ENCODE measurements around the gene VAMP1.

DNA sequence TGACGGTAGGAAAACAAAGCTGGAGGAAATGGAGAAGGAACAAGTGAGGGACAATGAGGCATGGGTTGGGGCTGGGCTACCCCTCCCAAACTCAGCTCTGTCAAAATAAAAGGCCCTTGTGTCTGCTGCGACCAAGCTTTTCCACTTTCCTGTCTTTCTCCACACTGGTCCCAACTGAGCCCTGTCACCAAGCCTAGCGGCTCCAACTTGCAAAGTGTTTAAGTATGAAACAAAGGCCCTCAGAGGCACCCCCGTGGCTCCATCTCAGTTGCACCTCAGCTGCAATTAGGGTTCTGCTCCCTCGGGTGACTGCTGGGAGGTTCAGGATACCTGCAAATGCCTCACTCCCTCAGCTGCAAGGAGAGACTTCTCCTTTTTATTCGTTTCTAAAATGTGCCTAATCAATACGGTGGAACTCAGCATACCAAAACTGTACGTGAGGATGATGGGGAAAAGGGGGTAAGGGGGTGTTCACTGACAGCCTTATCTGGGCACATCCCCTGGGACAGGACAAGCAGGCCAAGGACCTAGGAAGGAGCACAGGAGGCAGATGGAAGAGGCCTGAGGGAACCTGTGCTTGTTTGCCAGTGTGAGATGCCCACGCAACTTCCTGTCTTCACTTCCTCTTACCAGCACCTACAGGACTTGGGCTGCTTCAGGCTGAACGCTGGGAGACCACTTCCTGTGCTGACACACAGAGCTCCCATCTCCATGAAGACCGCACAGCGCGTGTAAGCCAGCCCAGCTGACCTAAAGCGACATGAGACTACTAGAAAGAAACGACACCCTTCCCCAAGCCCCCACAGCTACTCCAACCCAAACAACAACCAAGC, 8.9 kb downstream of the VAMP1 start:
- TF ChIP-seq, protein P1, sequence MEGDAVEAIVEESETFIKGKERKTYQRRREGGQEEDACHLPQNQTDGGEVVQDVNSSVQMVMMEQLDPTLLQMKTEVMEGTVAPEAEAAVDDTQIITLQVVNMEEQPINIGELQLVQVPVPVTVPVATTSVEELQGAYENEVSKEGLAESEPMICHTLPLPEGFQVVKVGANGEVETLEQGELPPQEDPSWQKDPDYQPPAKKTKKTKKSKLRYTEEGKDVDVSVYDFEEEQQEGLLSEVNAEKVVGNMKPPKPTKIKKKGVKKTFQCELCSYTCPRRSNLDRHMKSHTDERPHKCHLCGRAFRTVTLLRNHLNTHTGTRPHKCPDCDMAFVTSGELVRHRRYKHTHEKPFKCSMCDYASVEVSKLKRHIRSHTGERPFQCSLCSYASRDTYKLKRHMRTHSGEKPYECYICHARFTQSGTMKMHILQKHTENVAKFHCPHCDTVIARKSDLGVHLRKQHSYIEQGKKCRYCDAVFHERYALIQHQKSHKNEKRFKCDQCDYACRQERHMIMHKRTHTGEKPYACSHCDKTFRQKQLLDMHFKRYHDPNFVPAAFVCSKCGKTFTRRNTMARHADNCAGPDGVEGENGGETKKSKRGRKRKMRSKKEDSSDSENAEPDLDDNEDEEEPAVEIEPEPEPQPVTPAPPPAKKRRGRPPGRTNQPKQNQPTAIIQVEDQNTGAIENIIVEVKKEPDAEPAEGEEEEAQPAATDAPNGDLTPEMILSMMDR (conservative IDR thresholded peaks at IDR 0.05 in 1 of 2, IDR thresholded peaks at IDR 0.05 in 1 of 2; ENCODE audit: extremely low read depth in 1 of 2, insufficient read depth in 1 of 2, low read depth in 1 of 2, low read length in 2 of 2): no peak
- TF ChIP-seq EZH2 (IDR thresholded peaks at IDR 0.05; ENCODE audit: borderline replicate concordance, low read length): no peak

Data from mammary epithelial cell (primary cell).